Stimulated activated CD4-positive, alpha-beta T cell treated with anti-CD3 and anti-CD28 coated beads, Interleukin-1b, Interleukin-23, amount 100 ng/mL, for 48 hours (primary cell): ENCODE measurements around the gene SLC7A7.
A peak's percentile ranks its signal among the peaks of the same experiment; 100 is the strongest.
"Not testable (repeated sequence)": the region's sequence is repeated elsewhere in the genome, so short reads cannot be mapped to it uniquely, and the experiment has no call there.

Source experiments
- DNase-seq: peaks from one replicate; pipeline ENCODE4 v3.0.0-alpha.2; 2020

SLC7A7 gene

DNA sequence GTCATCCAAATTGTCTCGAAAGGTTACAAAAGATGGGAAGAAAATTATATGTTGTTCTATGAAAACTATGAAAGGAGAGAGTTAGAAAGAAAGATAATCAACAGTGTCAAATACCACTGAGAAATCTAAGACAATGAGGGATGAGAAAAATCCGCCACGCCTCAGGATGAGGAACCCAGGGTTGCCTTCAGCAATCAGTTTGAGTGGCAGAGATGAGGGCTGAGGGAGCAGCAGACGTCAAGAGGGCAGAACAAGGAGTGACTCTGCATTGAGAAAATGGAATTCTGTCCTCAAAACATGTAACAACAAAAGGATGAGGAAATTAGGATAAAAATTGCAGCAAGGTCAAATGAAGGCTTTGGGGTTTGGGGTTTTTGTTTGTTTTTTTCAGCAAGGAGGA, 67.0 kb downstream of the SLC7A7 start:
- no peak for DNase-seq

- DNase-seq: no peak
Observed at GRCh38 chr14:22747769-22748168, 67.5 kb downstream of the SLC7A7 start.

- DNase-seq: no peak
Observed at GRCh38 chr14:22740020-22740419, 75.2 kb downstream of the SLC7A7 start.

GRCh38 chr14:22739423-22739822, 75.8 kb downstream of the SLC7A7 start:
- DNase-seq: no peak

DNA sequence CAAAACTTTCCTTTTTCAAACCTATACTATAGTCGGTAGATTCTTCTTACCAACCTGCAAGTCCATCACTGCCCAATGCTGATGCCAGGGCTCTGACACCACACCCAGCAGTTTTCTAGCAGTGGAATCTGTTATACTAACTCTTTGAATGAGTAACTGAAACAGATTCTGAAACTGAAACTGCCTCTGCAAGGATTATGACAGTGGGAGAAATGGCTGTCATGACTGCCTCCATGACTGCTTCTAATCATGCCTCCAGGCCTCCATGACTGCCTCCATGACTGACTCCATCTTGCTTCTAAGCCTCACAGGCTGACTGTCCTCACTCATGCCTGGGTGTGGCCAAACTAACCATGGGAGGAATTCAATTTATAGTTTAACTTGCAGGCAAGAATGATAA, 78.2 kb downstream of the SLC7A7 start:
- DNase-seq: peak; percentile 75

GRCh38 chr14:22736384-22736783, 78.9 kb downstream of the SLC7A7 start:
- not testable (repeated sequence) for DNase-seq

GRCh38 chr14:22735096-22735495, 80.1 kb downstream of the SLC7A7 start:
- no peak for DNase-seq

DNA sequence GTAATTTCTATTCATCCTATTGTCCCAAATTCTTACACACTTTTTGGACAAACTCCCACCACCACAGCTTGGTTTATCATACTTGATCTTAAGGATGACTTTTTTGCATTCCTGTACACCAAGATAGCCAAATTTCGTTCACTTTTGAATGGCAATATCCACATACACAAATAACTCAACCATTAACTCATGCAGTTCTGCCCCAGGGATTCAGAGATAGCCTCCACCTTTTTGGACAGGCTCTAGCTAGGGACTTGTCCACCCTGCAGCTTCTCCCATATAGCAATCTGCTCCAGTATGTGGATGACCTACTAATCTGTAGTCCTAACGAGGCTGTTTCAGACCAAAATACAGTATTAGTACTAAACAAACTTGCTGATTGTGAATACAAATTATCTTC, 81.4 kb downstream of the SLC7A7 start:
- no peak for DNase-seq

GRCh38 chr14:22732062-22732461, 83.2 kb downstream of the SLC7A7 start:
- not testable (repeated sequence) for DNase-seq

GRCh38 chr14:22726012-22726411, 89.2 kb downstream of the SLC7A7 start:
- no peak for DNase-seq

DNA sequence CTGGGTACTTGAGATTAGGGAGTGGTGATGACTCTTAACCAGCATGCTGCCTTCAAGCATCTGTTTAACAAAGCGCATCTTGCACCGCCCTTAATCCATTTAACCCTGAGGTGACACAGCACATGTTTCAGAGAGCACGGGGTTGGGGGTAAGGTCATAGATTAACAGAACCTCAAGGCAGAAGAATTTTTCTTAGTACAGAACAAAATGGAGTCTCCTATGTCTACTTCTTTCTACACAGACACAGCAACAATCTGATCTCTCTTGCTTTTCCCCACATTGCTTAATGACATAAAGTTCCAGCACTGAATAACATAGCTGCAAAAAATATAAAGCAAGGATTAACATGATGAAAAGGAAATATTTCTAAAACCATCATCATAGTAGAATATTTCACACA, 89.9 kb downstream of the SLC7A7 start:
- DNase-seq: not testable (repeated sequence)

DNA sequence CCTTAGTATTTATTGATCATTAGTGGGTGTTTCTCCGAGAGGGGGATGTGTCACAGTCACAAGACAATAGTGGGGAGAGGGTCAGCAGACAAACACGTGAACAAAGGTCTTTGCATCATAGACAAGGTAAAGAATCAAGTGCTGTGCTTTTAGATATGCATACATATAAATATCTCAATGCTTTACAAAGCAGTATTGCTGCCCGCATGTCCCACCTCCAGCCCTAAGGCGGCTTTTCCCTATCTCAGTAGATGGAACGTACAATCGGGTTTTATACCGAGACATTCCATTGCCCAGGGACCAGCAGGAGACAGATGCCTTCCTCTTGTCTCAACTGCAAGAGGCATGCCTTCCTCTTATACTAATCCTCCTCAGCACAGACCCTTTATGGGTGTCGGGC, 90.4 kb downstream of the SLC7A7 start:
- not testable (repeated sequence) for DNase-seq

GRCh38 chr14:22723815-22724214, 91.4 kb downstream of the SLC7A7 start:
- no peak for DNase-seq
